SU-DHL-6 (cell line): ENCODE results near the gene HSPB1.

Experiments used
- H2AFZ ChIP-seq: fragments of 200-600 bp; sonication (generic); 2 replicates; pipeline ENCODE4 v1.6.1; 2014; ENCODE audit warnings: low read depth, mild to moderate bottlenecking, moderate library complexity, mixed read lengths, antibody characterized with exemption, low read length; ENCODE audit not compliant: severe bottlenecking
- H3F3A ChIP-seq: fragments of 200-600 bp; shearing (Covaris generic); 2 replicates; pipeline ENCODE4 v1.6.0; 2016; ENCODE audit warnings: antibody characterized with exemption, mild to moderate bottlenecking; ENCODE audit not compliant: insufficient read depth
- H3K27ac ChIP-seq: fragments of 200-600 bp; sonication (generic); 2 replicates; pipeline ENCODE4 v1.5.1; 2016; ENCODE audit warnings: low read depth, mild to moderate bottlenecking, low read length, moderate library complexity, mixed read lengths
- H3K27me3 ChIP-seq: fragments of 200-600 bp; sonication (generic), shearing (Covaris generic); 2 replicates; pipeline ENCODE4 v1.6.0; 2014; ENCODE audit warnings: mild to moderate bottlenecking, low read length
- H3K36me3 ChIP-seq: fragments of 200-600 bp; sonication (generic); 2 replicates; pipeline ENCODE4 v1.6.1; 2014; ENCODE audit warnings: mild to moderate bottlenecking, low read length, mixed read lengths
- H3K4me2 ChIP-seq: fragments of 300-600, 200-600 bp; shearing (Covaris generic), sonication (generic); 2 replicates; pipeline ENCODE4 v1.6.0; 2014; ENCODE audit warnings: low read length, low read depth, mild to moderate bottlenecking; ENCODE audit not compliant: poor library complexity, severe bottlenecking
- H3K4me3 ChIP-seq: fragments of 200-600 bp; sonication (generic); 2 replicates; pipeline ENCODE4 v1.5.1; 2014; ENCODE audit warnings: antibody characterized with exemption, low read length, mild to moderate bottlenecking, mixed read lengths; ENCODE audit not compliant: insufficient read depth, poor library complexity, severe bottlenecking
- H3K79me2 ChIP-seq: fragments of 200-600 bp; sonication (generic); 2 replicates; pipeline ENCODE4 v1.6.1; 2014; ENCODE audit warnings: mild to moderate bottlenecking, low read length, moderate library complexity; ENCODE audit not compliant: insufficient read depth
- H3K9ac ChIP-seq: fragments of 200-600 bp; sonication (generic); 2 replicates; pipeline ENCODE4 v1.7.0; 2014; ENCODE audit warnings: mild to moderate bottlenecking, low read length
- H3K9me2 ChIP-seq: fragments of 200-600 bp; sonication (generic); replicated peaks from 2 replicates; pipeline ENCODE4 v1.6.1; 2014; ENCODE audit warnings: low read length; ENCODE audit not compliant: insufficient read depth
- H3K9me3 ChIP-seq: fragments of 200-600 bp; sonication (generic); 2 replicates; pipeline ENCODE4 v1.6.1; 2014; ENCODE audit warnings: low read length, mixed read lengths; ENCODE audit not compliant: insufficient read depth
- H4K20me1 ChIP-seq: fragments of 200-600 bp; sonication (generic); 2 replicates; pipeline ENCODE4 v1.6.1; 2014; ENCODE audit warnings: low read depth, mild to moderate bottlenecking, antibody characterized with exemption, low read length, moderate library complexity, mixed read lengths
- CTCF ChIP-seq: fragments of 200-600 bp; sonication (generic); IDR thresholded peaks from one replicate; pipeline ENCODE4 v1.5.1; 2017; ENCODE audit warnings: antibody characterized with exemption, mild to moderate bottlenecking, low read length, moderate library complexity; ENCODE audit not compliant: insufficient read depth, poor library complexity, severe bottlenecking
- EZH2phosphoT487 ChIP-seq: fragments of 200-600 bp; sonication (generic), shearing (Covaris generic); conservative IDR thresholded peaks from 2 replicates; pipeline ENCODE4 v1.6.1; 2018; ENCODE audit warnings: mild to moderate bottlenecking, antibody characterized with exemption, low read length, moderate library complexity, mixed read lengths

HSPB1 gene

GRCh38 chr7:76273503-76273902, 29.0 kb upstream of the HSPB1 start:
- H4K20me1 ChIP-seq = no peaks in the 10 kb centered on the region
- no peaks in the 10 kb centered on the region for H3K36me3 ChIP-seq
- no peaks in the 10 kb centered on the region for H3K9me2 ChIP-seq
- no peaks in the 10 kb centered on the region for H3K9me3 ChIP-seq
- TF ChIP-seq CTCF (no peak), EZH2phosphoT487 (no peak)
- H3K27ac ChIP-seq = no peak overlapping the region
- no peak overlapping the region for H2AFZ ChIP-seq
- no peak overlapping the region for H3K4me2 ChIP-seq
- H3F3A ChIP-seq = no peaks in the 10 kb centered on the region
- H3K79me2 ChIP-seq = no peaks in the 10 kb centered on the region
- H3K9ac ChIP-seq = no peak overlapping the region
- H3K27me3 ChIP-seq = no peaks in the 10 kb centered on the region
- no peak overlapping the region for H3K4me3 ChIP-seq

- H3K79me2 ChIP-seq = no peaks in the 10 kb centered on the region
- no peak for TF ChIP-seq EZH2phosphoT487
- TF ChIP-seq CTCF = no peak
- no peaks in the 10 kb centered on the region for H3K36me3 ChIP-seq
- H3K4me3 ChIP-seq = no peak overlapping the region
- H2AFZ ChIP-seq = no peak overlapping the region
- no peak overlapping the region for H3K27ac ChIP-seq
- H3K27me3 ChIP-seq = no peaks in the 10 kb centered on the region
- H3K9ac ChIP-seq = no peak overlapping the region
- no peak overlapping the region for H3K4me2 ChIP-seq
- no peaks in the 10 kb centered on the region for H4K20me1 ChIP-seq
- H3K9me2 ChIP-seq = no peaks in the 10 kb centered on the region
- H3K9me3 ChIP-seq = no peaks in the 10 kb centered on the region
- H3F3A ChIP-seq = no peaks in the 10 kb centered on the region
Measured at GRCh38 chr7:76278540-76278939, 23.9 kb upstream of the HSPB1 start.

GRCh38 chr7:76280408-76280807, 22.1 kb upstream of the HSPB1 start:
- Histone ChIP-seq H3K79me2 (no peaks in the 10 kb centered on the region), H4K20me1 (no peaks in the 10 kb centered on the region), H2AFZ (no peak overlapping the region), H3K36me3 (no peaks in the 10 kb centered on the region), H3F3A (no peaks in the 10 kb centered on the region), H3K27ac (no peak overlapping the region), H3K27me3 (no peaks in the 10 kb centered on the region), H3K9me3 (no peaks in the 10 kb centered on the region), H3K4me3 (no peak overlapping the region), H3K4me2 (no peak overlapping the region), H3K9me2 (no peaks in the 10 kb centered on the region), H3K9ac (no peak overlapping the region)
- TF ChIP-seq EZH2phosphoT487 (no peak), CTCF (no peak)
